ENCODE measurements around the gene TFAM. TPM values are rescaled to one million over a fixed set of nuclear protein-coding genes. Genes with fewer than 3 reads are reported as not detected.

Gene TFAM
- total and polyA plus RNA-seq, 2 of the 8 experiments (the other 6 are each of a cell fraction or from before 2014, with no cell fraction given), result 29.3 to 97.3 TPM

DNA sequence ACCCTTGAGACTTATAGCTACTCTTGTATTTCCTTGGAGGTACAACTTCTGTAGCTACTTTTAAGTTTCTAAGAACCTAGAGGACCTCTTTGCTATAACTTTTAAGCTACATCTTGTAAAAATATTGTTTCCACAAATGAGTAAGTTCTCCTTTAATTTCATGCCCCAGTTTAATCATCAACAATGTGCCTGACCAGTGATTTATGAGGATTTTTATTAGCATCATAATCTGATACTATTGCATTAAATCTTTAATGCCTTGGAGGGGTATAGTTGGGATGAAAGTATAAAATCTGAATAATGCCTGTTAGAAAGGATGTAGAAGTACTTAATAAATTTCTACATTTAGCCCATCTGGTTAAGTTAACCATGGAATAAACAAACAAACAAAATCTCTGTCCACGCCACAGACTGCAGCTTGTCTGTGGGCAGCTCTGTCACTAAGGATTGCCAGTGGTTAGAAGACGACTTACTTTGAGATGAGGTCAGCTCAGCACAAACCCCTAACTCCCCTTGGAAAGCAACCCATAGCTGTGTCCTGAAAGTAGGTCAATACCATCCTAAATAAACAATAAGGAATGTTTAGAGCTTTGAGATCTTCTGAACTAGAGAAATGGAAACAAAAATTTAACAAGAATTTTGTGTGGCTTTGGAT is 32.1 kb upstream of the TFAM start:
- no peaks in the 10 kb centered on the region for H3K36me3 ChIP-seq (ENCODE audit: control insufficient read depth in 2 of 4, insufficient read depth in 4 of 4, low read length in 3 of 4)
- H2BK120ac ChIP-seq (replicated peaks; ENCODE audit: low read depth, low read length), result no peak overlapping the region
- no peak overlapping the region for H4K5ac ChIP-seq (ENCODE audit: insufficient read length, low read depth, low read length)
- H2AFZ ChIP-seq (ENCODE audit: low read length), result no peak overlapping the region
- H3K27me3 ChIP-seq (replicated peaks in 1 of 4; ENCODE audit: control insufficient read depth in 3 of 4, extremely low read depth in 1 of 4, insufficient read depth in 3 of 4, low read length in 3 of 4), result no peaks in the 10 kb centered on the region
- H2BK5ac ChIP-seq (ENCODE audit: low read depth, low read length), result no peak overlapping the region
- ChIA-PET CTCF (ENCODE audit: partially characterized antibody) (interaction anchor here (0.7 to 1.6 kb wide), 3 partner anchors 29 to 175 kb away, joined by 3 to 4 read pairs (median 4); no protein-coding TSS in a partner anchor), POLR2A (ENCODE audit: partially characterized antibody) (no interaction called here)
- no peaks in the 10 kb centered on the region for H3K9me3 ChIP-seq (ENCODE audit: insufficient read depth in 2 of 2, low read depth in 1 of 2, low read length in 1 of 2)
- DNase-seq (ENCODE audit: low read depth in 1 of 2, low spot score in 2 of 2), result no peak
- no peak overlapping the region for H3K4ac ChIP-seq (replicated peaks; ENCODE audit: insufficient read length, low read depth, low read length)
- H4K91ac ChIP-seq (replicated peaks; ENCODE audit: insufficient read length, low read length), result no peak overlapping the region
- peaks cover 0 to 3% (median 0%) of the 10 kb centered on the region in 4 experiments; a peak in 1 of 7 replicates for H3K4me1 ChIP-seq (replicated peaks in 1 of 4; ENCODE audit: control insufficient read depth in 3 of 4, insufficient read depth in 4 of 4, low read length in 3 of 4)
- WGBS, 2 experiments (ENCODE audit: extremely low coverage in 1 of 2, insufficient coverage in 1 of 2, insufficient read length in 1 of 2, insufficient replicate concordance in 2 of 2, low coverage in 1 of 2, low lambda C conversion rate in 2 of 2, missing lambda C conversion rate in 1 of 2), result 87% methylated on average over 2 of the region's 2 CpGs; no CpG with 5 or more reads in 1 of the 2 experiments
- H3K27ac ChIP-seq (ENCODE audit: low read depth, low read length), result no peak overlapping the region
- no peak overlapping the region for H4K8ac ChIP-seq (ENCODE audit: extremely low read depth, insufficient read depth, low read length)
- no peak overlapping the region for H3K4me2 ChIP-seq (ENCODE audit: insufficient read depth in 1 of 2, low read depth in 2 of 2, low read length in 2 of 2)
- H2BK12ac ChIP-seq (ENCODE audit: low read depth, low read length), result no peak overlapping the region
- H2BK15ac ChIP-seq (ENCODE audit: low read length), result no peak overlapping the region
- H2BK20ac ChIP-seq (ENCODE audit: low read length), result no peak overlapping the region
- no peak overlapping the region for H3K14ac ChIP-seq (ENCODE audit: insufficient read length)
- H3K9ac ChIP-seq (replicated peaks in 1 of 4; ENCODE audit: extremely low read depth in 1 of 4, low read depth in 3 of 4, low read length in 3 of 4), result no peak overlapping the region
- no peaks in the 10 kb centered on the region for H3K79me1 ChIP-seq (ENCODE audit: low read depth, low read length)
- no peak overlapping the region for H3K4me3 ChIP-seq (ENCODE audit: extremely low read depth in 1 of 4, insufficient read depth in 2 of 4, low read depth in 3 of 4, low read length in 4 of 4)
- no peak overlapping the region for H3K23ac ChIP-seq (ENCODE audit: insufficient read length)
- no peak overlapping the region for H3K56ac ChIP-seq (replicated peaks; ENCODE audit: insufficient read length, low read depth, low read length)
- no peaks in the 10 kb centered on the region for H3K23me2 ChIP-seq (ENCODE audit: low read depth, low read length)
- TF ChIP-seq, protein P1, sequence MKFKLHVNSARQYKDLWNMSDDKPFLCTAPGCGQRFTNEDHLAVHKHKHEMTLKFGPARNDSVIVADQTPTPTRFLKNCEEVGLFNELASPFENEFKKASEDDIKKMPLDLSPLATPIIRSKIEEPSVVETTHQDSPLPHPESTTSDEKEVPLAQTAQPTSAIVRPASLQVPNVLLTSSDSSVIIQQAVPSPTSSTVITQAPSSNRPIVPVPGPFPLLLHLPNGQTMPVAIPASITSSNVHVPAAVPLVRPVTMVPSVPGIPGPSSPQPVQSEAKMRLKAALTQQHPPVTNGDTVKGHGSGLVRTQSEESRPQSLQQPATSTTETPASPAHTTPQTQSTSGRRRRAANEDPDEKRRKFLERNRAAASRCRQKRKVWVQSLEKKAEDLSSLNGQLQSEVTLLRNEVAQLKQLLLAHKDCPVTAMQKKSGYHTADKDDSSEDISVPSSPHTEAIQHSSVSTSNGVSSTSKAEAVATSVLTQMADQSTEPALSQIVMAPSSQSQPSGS (IDR thresholded peaks at IDR 0.05; ENCODE audit: low read length), result no peak
- TF ChIP-seq KDM4A (IDR thresholded peaks at IDR 0.05; ENCODE audit: low read depth, low read length, severe bottlenecking) (no peak), CBX8 (IDR thresholded peaks at IDR 0.05; ENCODE audit: borderline replicate concordance, low read depth, low read length) (no peak), CHD1 (IDR thresholded peaks at IDR 0.05; ENCODE audit: low read depth, low read length) (no peak)
- H2AK5ac ChIP-seq (ENCODE audit: low read depth, low read length), result no peak overlapping the region
- no peak overlapping the region for H3K18ac ChIP-seq (ENCODE audit: extremely low read depth, low read length)
- no peak for FAIRE-seq
- H4K20me1 ChIP-seq (replicated peaks in 1 of 2; ENCODE audit: control insufficient read depth in 1 of 2, insufficient read depth in 2 of 2, low read length in 2 of 2), result no peaks in the 10 kb centered on the region
- peaks cover 0 to 74% of the 10 kb centered on the region in 2 experiments; a peak in 2 of 4 replicates for H3K79me2 ChIP-seq (ENCODE audit: control insufficient read depth in 1 of 2, insufficient read depth in 2 of 2, low read length in 2 of 2)

All from H1 (cell line).